Memory B cell (primary cell): ENCODE measurements around the gene PDE11A.

Experiments
- ATAC-seq: fragments of 150-1000 bp; cut with Tn5 transposase; 2 replicates; pipeline ENCODE4 v1.10.0; 2021; ENCODE audit warnings: low read depth, mild to moderate bottlenecking, moderate library complexity
- DNase-seq, 2 donors: peaks; one replicate each; pipeline ENCODE4 v3.0.0; 2022; ENCODE audit warnings: low spot score in 2 of 2
- H3K27ac Mint-ChIP-seq: one replicate; pipeline ENCODE4 v1.8.0; 2022; ENCODE audit warnings: mild to moderate bottlenecking, moderate library complexity, mixed read lengths
- H3K27me3 Mint-ChIP-seq: one replicate; pipeline ENCODE4 v1.8.0; 2022; ENCODE audit warnings: mixed read lengths
- H3K36me3 Mint-ChIP-seq: one replicate; pipeline ENCODE4 v1.8.0; 2022; ENCODE audit warnings: mild to moderate bottlenecking, mixed read lengths
- H3K4me1 Mint-ChIP-seq: one replicate; pipeline ENCODE4 v1.8.0; 2022; ENCODE audit warnings: mixed read lengths
- H3K4me3 Mint-ChIP-seq: one replicate; pipeline ENCODE4 v1.8.0; 2022; ENCODE audit warnings: mild to moderate bottlenecking, moderate library complexity, mixed read lengths
- H3K9me3 Mint-ChIP-seq: one replicate; pipeline ENCODE4 v1.8.0; 2022; ENCODE audit warnings: mixed read lengths

PDE11A gene

GRCh38 chr2:178072383-178073301 is at the start of gene PDE11A:
Gene PDE11A, minus strand, starts transcription at chr2:178072777. Its CDS starts 340 bp downstream, at chr2:178072437.
- no peak for ATAC-seq
- Mint-ChIP-seq H3K4me1 (no peaks in the 10 kb centered on the region), H3K27ac (no peak within 1 kb of the TSS), H3K9me3 (no peaks in the 10 kb centered on the region), H3K36me3 (no peaks in the 10 kb centered on the region), H3K27me3 (peaks cover 26% of the 10 kb centered on the region), H3K4me3 (no peak within 1 kb of the TSS)
- no peak for DNase-seq

DNA sequence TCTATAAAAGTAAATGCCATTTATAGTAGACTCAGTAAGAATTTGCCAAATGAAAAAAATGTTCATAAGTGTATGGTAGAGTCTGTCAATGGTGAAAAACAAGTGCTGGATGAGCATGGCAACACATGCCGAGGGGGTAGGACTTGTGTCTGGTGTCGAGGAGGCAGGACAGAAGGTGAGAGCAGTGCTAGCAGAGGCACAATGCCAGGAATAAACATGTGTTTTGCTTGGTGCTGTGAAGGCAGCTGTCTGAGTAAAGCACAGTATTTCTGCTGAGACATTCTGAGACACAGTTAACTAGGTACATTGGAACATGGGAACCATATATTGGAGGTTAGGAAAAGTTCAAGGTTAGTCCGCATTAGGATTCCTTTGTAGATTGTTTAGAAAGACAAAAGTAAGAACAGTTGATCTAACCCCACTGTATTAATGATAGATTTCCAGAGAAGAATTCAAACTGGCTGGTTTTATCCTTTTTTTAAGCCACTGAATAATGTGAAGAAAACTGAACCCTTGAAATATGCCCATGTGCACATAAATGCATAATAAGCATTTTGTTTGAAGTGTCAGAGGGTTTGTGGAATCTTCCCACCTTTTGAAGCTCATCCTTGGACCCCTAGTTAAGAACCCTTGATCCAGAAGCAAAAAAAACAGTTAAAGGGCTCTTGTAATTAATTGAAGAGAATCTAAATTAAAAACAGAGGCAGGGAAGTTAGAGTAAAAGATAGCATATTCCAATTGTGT is 46.8 kb upstream of the PDE11A start:
- no peak overlapping the region for H3K27ac Mint-ChIP-seq

GRCh38 chr2:178117725-178118124 is 45.1 kb upstream of the PDE11A start:
- Mint-ChIP-seq H3K36me3 (peaks cover 21% of the 10 kb centered on the region), H3K27me3 (no peaks in the 10 kb centered on the region), H3K27ac (no peak overlapping the region), H3K9me3 (no peaks in the 10 kb centered on the region), H3K4me3 (no peak overlapping the region), H3K4me1 (peaks cover 10% of the 10 kb centered on the region)
- ATAC-seq (no peak), DNase-seq (no peak)

More for the DNA sequence above, 46.8 kb upstream of the PDE11A start:
- no peak for ATAC-seq
- DNase-seq = no peak
- H3K4me3 Mint-ChIP-seq = no peak overlapping the region
- no peaks in the 10 kb centered on the region for H3K9me3 Mint-ChIP-seq
- H3K27me3 Mint-ChIP-seq = no peaks in the 10 kb centered on the region
- H3K4me1 Mint-ChIP-seq = peaks cover 2% of the 10 kb centered on the region
- peaks cover 30% of the 10 kb centered on the region for H3K36me3 Mint-ChIP-seq

GRCh38 chr2:178115271-178115670 is 42.7 kb upstream of the PDE11A start:
- no peak for DNase-seq
- no peak overlapping the region for H3K27ac Mint-ChIP-seq
- ATAC-seq = no peak
- H3K4me3 Mint-ChIP-seq = no peak overlapping the region
- H3K4me1 Mint-ChIP-seq = peaks cover 16% of the 10 kb centered on the region
- H3K27me3 Mint-ChIP-seq = no peaks in the 10 kb centered on the region
- H3K9me3 Mint-ChIP-seq = no peaks in the 10 kb centered on the region
- peaks cover 7% of the 10 kb centered on the region for H3K36me3 Mint-ChIP-seq

DNA sequence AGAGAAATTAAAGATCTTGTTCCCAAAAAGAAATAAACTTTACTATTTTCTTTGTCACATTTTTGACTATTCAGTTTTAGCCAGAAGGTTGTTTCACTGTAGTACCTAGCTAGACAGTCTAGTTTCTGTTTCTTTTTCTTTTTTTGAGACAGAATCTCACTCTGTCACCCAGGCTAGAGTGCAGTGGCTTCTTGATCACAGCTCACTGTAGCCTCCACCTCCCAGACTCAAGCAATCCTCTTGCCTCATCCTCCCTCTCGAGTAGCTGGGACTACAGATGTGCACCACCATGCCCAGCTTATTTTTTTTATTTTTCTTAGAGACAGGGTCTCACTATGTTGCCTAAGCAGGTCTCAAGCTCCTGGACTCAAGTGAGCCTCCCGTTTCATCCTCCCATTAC is 41.9 kb upstream of the PDE11A start:
- Mint-ChIP-seq H3K27me3 (no peaks in the 10 kb centered on the region), H3K9me3 (no peaks in the 10 kb centered on the region), H3K36me3 (peaks cover 3% of the 10 kb centered on the region), H3K4me3 (no peak overlapping the region), H3K4me1 (peaks cover 18% of the 10 kb centered on the region), H3K27ac (peak overlapping the region; percentile 28)
- DNase-seq (no peak), ATAC-seq (no peak)

DNA sequence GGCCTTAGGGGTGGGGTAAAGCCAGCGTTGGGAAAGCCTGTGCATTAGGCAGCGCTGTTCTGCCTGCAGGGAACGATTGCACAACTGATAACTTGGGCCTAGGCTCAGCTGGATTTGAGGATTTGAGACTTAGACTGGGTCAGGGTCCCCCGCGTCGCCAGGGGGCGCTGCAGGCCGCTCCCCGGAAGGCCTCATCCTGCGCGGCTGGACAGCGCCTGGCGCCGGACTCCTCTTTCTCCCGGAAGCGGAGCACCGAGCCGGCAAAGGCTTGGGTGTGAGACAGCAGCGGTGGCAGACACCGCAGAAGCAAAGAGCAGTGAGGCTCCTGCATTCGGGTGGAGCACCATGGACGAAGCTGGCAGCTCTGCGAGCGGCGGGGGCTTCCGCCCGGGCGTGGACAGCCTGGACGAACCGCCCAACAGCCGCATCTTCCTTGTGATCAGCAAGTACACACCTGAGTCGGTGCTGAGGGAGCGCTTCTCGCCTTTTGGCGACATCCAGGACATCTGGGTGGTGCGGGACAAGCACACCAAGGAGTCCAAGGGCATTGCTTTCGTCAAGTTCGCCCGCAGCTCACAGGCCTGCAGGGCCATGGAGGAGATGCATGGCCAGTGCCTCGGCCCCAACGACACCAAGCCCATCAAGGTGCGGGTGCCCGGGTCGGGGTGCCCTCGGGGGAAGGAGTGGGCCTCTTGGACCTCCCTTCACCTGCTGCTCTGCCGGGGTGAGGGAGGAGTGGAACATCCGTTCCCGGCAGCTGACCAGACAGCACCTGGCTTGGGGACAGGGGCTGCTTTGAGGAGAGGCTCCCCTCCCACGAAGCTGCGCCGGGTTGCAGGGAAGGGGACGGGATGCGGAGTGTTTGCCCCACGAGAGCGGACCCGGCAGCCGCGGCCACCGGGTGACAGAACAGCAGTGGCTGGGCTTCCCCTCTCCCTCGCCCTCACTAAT is 39.9 kb upstream of the PDE11A start, which contains the start of gene RBM45:
RBM45 (plus strand) TSS at position 236 of the 951 bp plus-strand sequence; CDS start at position 346, 110 bp downstream.
- Mint-ChIP-seq H3K27ac (peak within 1 kb of the TSS; percentile 86), H3K36me3 (no peaks in the 10 kb centered on the region), H3K4me1 (peaks cover 16% of the 10 kb centered on the region), H3K27me3 (no peaks in the 10 kb centered on the region), H3K9me3 (no peaks in the 10 kb centered on the region), H3K4me3 (peak within 1 kb of the TSS; percentile 97)
- peak; percentile 89 for ATAC-seq
- DNase-seq = peak; percentile 77 to 84

DNA sequence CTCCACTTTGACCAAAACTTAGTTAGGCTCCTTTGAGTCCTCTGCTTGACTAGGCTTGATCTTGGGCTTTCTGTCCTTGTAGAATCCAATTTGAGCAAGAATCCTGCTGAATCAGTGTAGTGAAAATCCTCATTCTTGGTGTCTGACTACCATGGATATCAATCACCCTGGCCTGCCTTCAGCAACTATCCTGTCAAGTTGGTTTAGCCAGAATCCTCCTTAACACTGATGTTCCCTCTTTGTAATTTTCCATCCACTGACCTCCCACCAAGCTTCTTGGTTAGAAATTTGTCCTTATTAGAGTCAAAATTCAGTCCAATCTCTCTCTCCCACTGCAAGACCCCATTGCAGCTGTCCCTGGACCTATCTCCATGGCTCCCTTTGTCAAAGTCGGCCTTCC is 39.2 kb upstream of the PDE11A start:
- Mint-ChIP-seq H3K36me3 (no peaks in the 10 kb centered on the region), H3K4me1 (peaks cover 16% of the 10 kb centered on the region), H3K4me3 (peak overlapping the region; percentile 97), H3K9me3 (no peaks in the 10 kb centered on the region), H3K27ac (peak overlapping the region; percentile 86), H3K27me3 (no peaks in the 10 kb centered on the region)
- ATAC-seq (no peak), DNase-seq (no peak)

DNA sequence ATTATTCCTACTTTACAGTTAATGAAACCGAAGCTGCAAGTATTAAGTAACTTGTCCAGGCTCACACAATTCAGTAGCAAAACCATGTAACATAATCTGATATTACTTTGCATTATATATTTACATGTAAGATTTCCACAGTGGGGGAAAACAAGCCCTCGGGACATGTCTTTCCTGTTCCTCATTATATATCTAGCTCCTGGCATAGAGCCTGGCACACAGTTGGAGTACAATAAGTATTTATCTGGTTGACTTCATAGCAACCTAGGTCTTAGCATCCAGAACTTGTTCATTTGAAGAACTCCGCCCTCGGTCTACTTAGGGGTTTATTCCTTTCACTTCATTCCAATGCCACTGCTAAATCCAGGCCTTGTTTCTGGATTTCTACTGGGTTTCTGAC is 38.1 kb upstream of the PDE11A start:
- Mint-ChIP-seq H3K4me3 (no peak overlapping the region), H3K36me3 (no peaks in the 10 kb centered on the region), H3K27me3 (no peaks in the 10 kb centered on the region), H3K4me1 (peaks cover 16% of the 10 kb centered on the region), H3K9me3 (no peaks in the 10 kb centered on the region), H3K27ac (no peak overlapping the region)
- ATAC-seq = no peak
- no peak for DNase-seq

- no peaks in the 10 kb centered on the region for H3K36me3 Mint-ChIP-seq
- H3K9me3 Mint-ChIP-seq = no peaks in the 10 kb centered on the region
- H3K4me1 Mint-ChIP-seq = peaks cover 16% of the 10 kb centered on the region
- no peak overlapping the region for H3K4me3 Mint-ChIP-seq
- H3K27me3 Mint-ChIP-seq = no peaks in the 10 kb centered on the region
- ATAC-seq = peak; percentile 18
- DNase-seq = peak in 1 of 2 donors; percentile 5
- H3K27ac Mint-ChIP-seq = no peak overlapping the region
These were observed 37.2 kb upstream of the PDE11A start for GRCh38 chr2:178109813-178110212.

GRCh38 chr2:178108176-178108575 is 35.6 kb upstream of the PDE11A start:
- Mint-ChIP-seq H3K27me3 (no peaks in the 10 kb centered on the region), H3K27ac (no peak overlapping the region), H3K4me1 (peaks cover 13% of the 10 kb centered on the region), H3K4me3 (no peak overlapping the region), H3K36me3 (no peaks in the 10 kb centered on the region), H3K9me3 (no peaks in the 10 kb centered on the region)
- DNase-seq = no peak
- no peak for ATAC-seq

- H3K4me1 Mint-ChIP-seq = peaks cover 2% of the 10 kb centered on the region
- no peak overlapping the region for H3K27ac Mint-ChIP-seq
- no peak overlapping the region for H3K4me3 Mint-ChIP-seq
- H3K27me3 Mint-ChIP-seq = no peaks in the 10 kb centered on the region
- ATAC-seq (no peak), DNase-seq (no peak)
- no peaks in the 10 kb centered on the region for H3K9me3 Mint-ChIP-seq
- H3K36me3 Mint-ChIP-seq = no peaks in the 10 kb centered on the region
These were observed 33.5 kb upstream of the PDE11A start for GRCh38 chr2:178106053-178106452.

- no peak for DNase-seq
- no peaks in the 10 kb centered on the region for H3K9me3 Mint-ChIP-seq
- H3K4me3 Mint-ChIP-seq = no peak overlapping the region
- H3K36me3 Mint-ChIP-seq = no peaks in the 10 kb centered on the region
- peaks cover 2% of the 10 kb centered on the region for H3K4me1 Mint-ChIP-seq
- H3K27ac Mint-ChIP-seq = no peak overlapping the region
- no peaks in the 10 kb centered on the region for H3K27me3 Mint-ChIP-seq
- no peak for ATAC-seq
These were observed 33.0 kb upstream of the PDE11A start for GRCh38 chr2:178105566-178105965.

GRCh38 chr2:178101321-178102079 is 28.9 kb upstream of the PDE11A start:
- Mint-ChIP-seq H3K4me1 (no peaks in the 10 kb centered on the region), H3K27ac (no peak overlapping the region), H3K4me3 (no peak overlapping the region), H3K36me3 (no peaks in the 10 kb centered on the region), H3K9me3 (no peaks in the 10 kb centered on the region), H3K27me3 (peaks cover 2% of the 10 kb centered on the region)
- no peak for ATAC-seq
- no peak for DNase-seq
